HepG2 (cell line): ENCODE data around the gene IPO13. TPM values are rescaled to one million over a fixed set of nuclear protein-coding genes. Genes with fewer than 3 reads are reported as not detected.

Experiments
- BCLAF1 ChIP-seq: fragments of 450-650 bp; IDR thresholded peaks from 2 replicates; pipeline ENCODE4 v1.6.1; 2017; ENCODE audit warnings: mild to moderate bottlenecking
- E2F1 ChIP-seq: sonication (generic); formaldehyde crosslinking; IDR thresholded peaks from 2 replicates; pipeline ENCODE4 v1.5.0; 2020; ENCODE audit warnings: missing genetic modification reagents
- ELF4 ChIP-seq: sonication (generic); formaldehyde crosslinking; IDR thresholded peaks from 2 replicates; pipeline ENCODE4 v1.5.0; 2020; ENCODE audit warnings: missing genetic modification reagents, mild to moderate bottlenecking, moderate library complexity, borderline replicate concordance
- GATAD2A ChIP-seq: IDR thresholded peaks from 2 replicates; pipeline ENCODE4 v1.6.1; 2016
- GZF1 ChIP-seq: sonication (generic); formaldehyde crosslinking; IDR thresholded peaks from 2 replicates; pipeline ENCODE4 v1.5.1; 2020; ENCODE audit warnings: mild to moderate bottlenecking, missing genetic modification reagents
- KLF16 ChIP-seq, 2 experiments: sonication (generic) in 1 of 2; formaldehyde crosslinking in 1 of 2; IDR thresholded peaks; 2 replicates each; pipeline versions ENCODE4 v1.6.1 to v1.8.0; 2016 to 2023; ENCODE audit warnings: missing genetic modification reagents in 2 of 2, missing compliant biosample characterization in 1 of 2
- MEIS1 ChIP-seq: sonication (generic); formaldehyde crosslinking; IDR thresholded peaks from 2 replicates; pipeline ENCODE4 v1.9.0; 2021; ENCODE audit warnings: mild to moderate bottlenecking, missing genetic modification reagents, moderate library complexity, borderline replicate concordance
- RCOR2 ChIP-seq: IDR thresholded peaks from 2 replicates; pipeline ENCODE4 v1.6.1; 2016; ENCODE audit warnings: missing biosample characterization, missing genetic modification reagents
- SRSF1 ChIP-seq: fragments of 200-400 bp; formaldehyde crosslinking; optimal IDR thresholded peaks from 2 replicates; pipeline ENCODE3; 2017; ENCODE audit warnings: mild to moderate bottlenecking, low read depth, low read length, moderate library complexity
- ZNF20 ChIP-seq: sonication (generic); formaldehyde crosslinking; IDR thresholded peaks from 2 replicates; pipeline ENCODE4 v1.4.0; 2020; ENCODE audit warnings: mild to moderate bottlenecking, moderate library complexity, missing genetic modification reagents
- ZNF224 ChIP-seq: sonication (generic); formaldehyde crosslinking; IDR thresholded peaks from 2 replicates; pipeline ENCODE4 v1.5.0; 2020; ENCODE audit warnings: mild to moderate bottlenecking, missing genetic modification reagents
- ZNF546 ChIP-seq: sonication (generic); formaldehyde crosslinking; conservative IDR thresholded peaks from 2 replicates; pipeline ENCODE4 v1.8.1; 2023; ENCODE audit warnings: mild to moderate bottlenecking, missing genetic modification reagents
- ZNF563 ChIP-seq: sonication (generic); formaldehyde crosslinking; IDR thresholded peaks from 2 replicates; pipeline ENCODE4 v1.8.0; 2022; ENCODE audit warnings: mild to moderate bottlenecking, moderate library complexity, missing genetic modification reagents
- ZNF674 ChIP-seq: sonication (generic); formaldehyde crosslinking; IDR thresholded peaks from 2 replicates; pipeline ENCODE4 v1.5.0; 2020; ENCODE audit warnings: low read depth, mild to moderate bottlenecking, missing genetic modification reagents
- ZXDC ChIP-seq: sonication (generic); formaldehyde crosslinking; IDR thresholded peaks from 2 replicates; pipeline ENCODE4 v1.5.0; 2020; ENCODE audit warnings: mild to moderate bottlenecking, missing genetic modification reagents
- polyA plus RNA-seq, 8 experiments: library from polyadenylated mRNA; depleted of rRNA in 3 of 8; stranded (reverse) in 7 of 8; unstranded in 1 of 8; fragments of >200 nt; fragmentation: Illumina TruSeq in 4 of 8; extraction: Trizol in 4 of 8; gene quantifications; 2 replicates each; pipeline versions ENCODE4 v1.2.1 to v1.2.3, GENCODE V29; 2011 to 2016; ENCODE audit warnings: low read depth in 4 of 8, missing spikeins in 1 of 8, mixed read lengths in 1 of 8; ENCODE audit not compliant: insufficient read depth in 1 of 8
- total RNA-seq, 5 experiments: library from RNA; depleted of rRNA; stranded (reverse); fragments of >200 nt; fragmentation: Illumina TruSeq; extraction: Trizol; gene quantifications; 2 replicates each; pipeline ENCODE4 v1.2.3, GENCODE V29; 2016; ENCODE audit warnings: low read depth in 1 of 5
- TF ChIP-seq, protein P1 (sequence below): sonication (generic); formaldehyde crosslinking; IDR thresholded peaks from 2 replicates; pipeline ENCODE4 v1.8.1; 2023; ENCODE audit warnings: missing genetic modification reagents, inconsistent platforms, borderline replicate concordance
- TF ChIP-seq, protein P2 (sequence below): IDR thresholded peaks from 2 replicates; pipeline ENCODE4 v1.6.1; 2016
- TF ChIP-seq, protein P3 (sequence below): sonication (generic); formaldehyde crosslinking; conservative IDR thresholded peaks from 2 replicates; pipeline ENCODE4 v1.8.0; 2022; ENCODE audit warnings: low read depth, missing genetic modification reagents

The IPO13 gene
- total and polyA plus RNA-seq, 2 of the 13 experiments (the other 11 are each of a cell fraction or from before 2014, with no cell fraction given): 12.9 to 15.6 TPM

GRCh38 chr1:43946236-43947060 lies at the start of gene IPO13 (continued):
- peak; percentile 97 for TF ChIP-seq MEIS1 (CRISPR knock-in tag)
- TF ChIP-seq ZNF224 (CRISPR knock-in tag): no peak; the same call in 1 of the 2 replicates
- TF ChIP-seq, protein P1, sequence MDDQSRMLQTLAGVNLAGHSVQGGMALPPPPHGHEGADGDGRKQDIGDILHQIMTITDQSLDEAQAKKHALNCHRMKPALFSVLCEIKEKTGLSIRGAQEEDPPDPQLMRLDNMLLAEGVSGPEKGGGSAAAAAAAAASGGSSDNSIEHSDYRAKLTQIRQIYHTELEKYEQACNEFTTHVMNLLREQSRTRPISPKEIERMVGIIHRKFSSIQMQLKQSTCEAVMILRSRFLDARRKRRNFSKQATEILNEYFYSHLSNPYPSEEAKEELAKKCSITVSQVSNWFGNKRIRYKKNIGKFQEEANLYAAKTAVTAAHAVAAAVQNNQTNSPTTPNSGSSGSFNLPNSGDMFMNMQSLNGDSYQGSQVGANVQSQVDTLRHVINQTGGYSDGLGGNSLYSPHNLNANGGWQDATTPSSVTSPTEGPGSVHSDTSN (CRISPR knock-in tag): 0 out of 2 replicates have a peak, but pooled peaks have one; percentile 49
- peak; percentile 96 for TF ChIP-seq ZXDC (CRISPR knock-in tag)
- TF ChIP-seq GATAD2A: peak; percentile 78
- peak; percentile 81; the same call in 1 of the 2 replicates for TF ChIP-seq ZNF546 (CRISPR knock-in tag)
- no peak for TF ChIP-seq ELF4 (CRISPR knock-in tag)
- TF ChIP-seq, protein P2, sequence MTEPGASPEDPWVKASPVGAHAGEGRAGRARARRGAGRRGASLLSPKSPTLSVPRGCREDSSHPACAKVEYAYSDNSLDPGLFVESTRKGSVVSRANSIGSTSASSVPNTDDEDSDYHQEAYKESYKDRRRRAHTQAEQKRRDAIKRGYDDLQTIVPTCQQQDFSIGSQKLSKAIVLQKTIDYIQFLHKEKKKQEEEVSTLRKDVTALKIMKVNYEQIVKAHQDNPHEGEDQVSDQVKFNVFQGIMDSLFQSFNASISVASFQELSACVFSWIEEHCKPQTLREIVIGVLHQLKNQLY (CRISPR knock-in tag): peak; percentile 78; the same call in 1 of the 2 replicates
- no peak for TF ChIP-seq ZNF20 (CRISPR knock-in tag)
- TF ChIP-seq RCOR2 (CRISPR knock-in tag): peak; percentile 52; the same call in 1 of the 2 replicates
- TF ChIP-seq KLF16 (CRISPR knock-in tag; IDR thresholded peaks at IDR 0.05): peak in 1 of 2 experiments; percentile 88; a peak in 2 of 4 replicates
- no peak for TF ChIP-seq BCLAF1
- peak; percentile 56 for TF ChIP-seq SRSF1
- TF ChIP-seq E2F1 (CRISPR knock-in tag): no peak
- TF ChIP-seq ZNF563 (CRISPR knock-in tag): peak; percentile 52; the same call in 1 of the 2 replicates
- TF ChIP-seq ZNF674 (CRISPR knock-in tag): no peak
- TF ChIP-seq, protein P3, sequence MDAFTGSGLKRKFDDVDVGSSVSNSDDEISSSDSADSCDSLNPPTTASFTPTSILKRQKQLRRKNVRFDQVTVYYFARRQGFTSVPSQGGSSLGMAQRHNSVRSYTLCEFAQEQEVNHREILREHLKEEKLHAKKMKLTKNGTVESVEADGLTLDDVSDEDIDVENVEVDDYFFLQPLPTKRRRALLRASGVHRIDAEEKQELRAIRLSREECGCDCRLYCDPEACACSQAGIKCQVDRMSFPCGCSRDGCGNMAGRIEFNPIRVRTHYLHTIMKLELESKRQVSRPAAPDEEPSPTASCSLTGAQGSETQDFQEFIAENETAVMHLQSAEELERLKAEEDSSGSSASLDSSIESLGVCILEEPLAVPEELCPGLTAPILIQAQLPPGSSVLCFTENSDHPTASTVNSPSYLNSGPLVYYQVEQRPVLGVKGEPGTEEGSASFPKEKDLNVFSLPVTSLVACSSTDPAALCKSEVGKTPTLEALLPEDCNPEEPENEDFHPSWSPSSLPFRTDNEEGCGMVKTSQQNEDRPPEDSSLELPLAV (CRISPR knock-in tag): no peak
- TF ChIP-seq GZF1: peak; percentile 74; the same call in 1 of the 2 replicates
